Dedifferentiated amniotic fluid mesenchymal stem cell (primary cell): ENCODE measurements around the gene CYTH1.

Experiments
- DNase-seq: peaks from one replicate; pipeline ENCODE4 v3.0.0-alpha.2; 2016; ENCODE audit errors: extremely low spot score

Gene CYTH1

GRCh38 chr17:78647032-78647431 lies 135.0 kb downstream of the CYTH1 start:
- no peak for DNase-seq

- DNase-seq, result no peak
Measured at GRCh38 chr17:78645421-78646295, 136.4 kb downstream of the CYTH1 start.

GRCh38 chr17:78644931-78645351 lies 137.1 kb downstream of the CYTH1 start:
- no peak for DNase-seq

GRCh38 chr17:78644224-78644623 lies 137.8 kb downstream of the CYTH1 start:
- DNase-seq, result no peak

GRCh38 chr17:78643326-78643725 lies 138.7 kb downstream of the CYTH1 start:
- no peak for DNase-seq

GRCh38 chr17:78642707-78643106 lies 139.4 kb downstream of the CYTH1 start:
- no peak for DNase-seq

GRCh38 chr17:78641666-78642065 lies 140.4 kb downstream of the CYTH1 start:
- no peak for DNase-seq

GRCh38 chr17:78641243-78641642 lies 140.8 kb downstream of the CYTH1 start:
- no peak for DNase-seq

- DNase-seq, result no peak
Measured at GRCh38 chr17:78640700-78641099, 141.4 kb downstream of the CYTH1 start.

- DNase-seq, result no peak
Measured at GRCh38 chr17:78637643-78638420, 144.2 kb downstream of the CYTH1 start.

- no peak for DNase-seq
Measured at GRCh38 chr17:78637146-78637545, 144.9 kb downstream of the CYTH1 start.

GRCh38 chr17:78634154-78634553 lies 147.9 kb downstream of the CYTH1 start:
- no peak for DNase-seq

GRCh38 chr17:78629436-78629995 lies 152.6 kb downstream of the CYTH1 start:
- DNase-seq, result no peak

GRCh38 chr17:78628547-78629435 lies 153.3 kb downstream of the CYTH1 start:
- DNase-seq, result no peak

GRCh38 chr17:78624324-78625151 lies 157.5 kb downstream of the CYTH1 start:
- DNase-seq, result no peak
